ENCODE measurements around the gene EZH2.

EZH2 gene

DNA sequence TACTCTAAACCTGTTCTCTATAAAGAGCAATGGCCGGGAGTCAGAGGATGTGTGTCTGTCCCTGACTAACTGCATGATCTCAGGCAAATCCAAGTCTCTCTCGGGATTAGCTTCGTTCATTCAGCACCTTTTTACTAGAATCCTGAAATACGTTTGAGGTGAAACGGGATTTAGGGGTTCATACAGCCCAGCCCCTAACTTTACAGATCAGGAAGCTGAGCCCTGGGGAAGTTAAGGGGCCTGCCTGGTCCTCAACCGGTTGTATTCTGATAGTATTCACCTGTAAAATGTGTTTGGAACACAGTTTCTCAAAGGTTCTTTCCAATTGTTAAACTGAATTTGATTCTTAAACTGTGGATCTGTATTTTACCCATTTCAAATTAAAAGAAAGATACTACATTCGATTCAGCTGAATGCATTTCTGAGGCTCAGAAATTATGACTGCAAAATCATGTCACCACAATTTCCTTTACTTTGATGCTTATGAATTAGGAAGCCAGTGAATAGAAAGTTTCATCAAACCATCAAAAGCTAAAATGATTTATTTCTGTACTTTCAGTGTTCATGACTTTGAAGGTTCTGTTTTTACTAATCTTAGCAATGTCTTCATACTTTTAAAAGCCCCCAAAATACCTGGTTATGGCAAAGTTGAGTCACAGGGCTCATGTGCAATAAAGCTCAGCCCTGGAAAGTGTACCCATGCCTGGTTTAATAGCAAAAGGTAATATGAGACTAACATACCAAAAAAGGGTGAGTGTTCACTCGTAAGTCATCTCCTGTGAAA lies 28.9 kb upstream of the EZH2 start:
- no peak for TF ChIP-seq CTCF (conservative IDR thresholded peaks at IDR 0.05; ENCODE audit: low read depth, low read length)
- no peak overlapping the region for H3K4me3 ChIP-seq (ENCODE audit: low read depth, low read length)
- no peak for DNase-seq (ENCODE audit: low read depth)

DNA sequence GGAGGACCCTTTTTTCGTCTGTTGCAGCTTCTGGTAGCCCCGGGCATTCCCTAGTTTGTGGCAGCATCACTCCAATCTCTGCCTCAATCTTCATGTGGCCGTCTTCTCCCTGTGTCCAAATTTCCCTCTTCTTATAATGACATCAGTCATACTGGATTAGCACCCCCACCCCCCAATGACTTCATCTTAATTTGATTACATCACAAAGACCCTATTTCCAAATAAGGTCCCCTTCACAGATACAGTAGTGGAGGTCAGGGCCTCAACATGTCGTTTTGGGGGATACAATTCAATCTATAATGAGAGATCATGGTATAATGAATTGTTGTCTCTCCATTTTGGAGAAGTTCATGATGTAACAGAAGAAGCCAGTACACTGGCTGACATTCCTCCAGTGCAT lies 28.1 kb upstream of the EZH2 start:
- TF ChIP-seq CTCF (conservative IDR thresholded peaks at IDR 0.05; ENCODE audit: low read depth, low read length) = no peak
- no peak overlapping the region for H3K4me3 ChIP-seq (ENCODE audit: low read depth, low read length)
- no peak for DNase-seq (ENCODE audit: low read depth)

DNA sequence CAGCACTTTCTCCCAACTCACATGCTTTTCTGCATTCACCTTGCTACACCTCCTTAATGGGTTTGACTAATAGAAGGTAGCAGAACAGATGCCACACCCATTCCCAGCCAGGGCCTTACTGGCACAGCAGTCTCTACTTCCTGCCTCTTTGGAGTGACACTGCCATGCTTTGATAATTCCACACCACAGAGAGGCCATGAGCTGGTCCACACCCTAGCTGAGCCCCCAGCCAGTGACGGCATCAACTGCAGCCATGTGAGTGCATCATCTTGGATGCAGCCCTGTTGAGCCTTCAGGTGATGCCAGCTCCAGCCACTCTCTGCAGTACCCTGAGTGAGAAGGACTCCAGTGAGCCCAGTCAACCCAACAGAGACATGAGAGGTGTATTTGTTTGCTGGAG lies 27.5 kb upstream of the EZH2 start:
- TF ChIP-seq CTCF (conservative IDR thresholded peaks at IDR 0.05; ENCODE audit: low read depth, low read length) = no peak
- DNase-seq (ENCODE audit: low read depth) = no peak

DNA sequence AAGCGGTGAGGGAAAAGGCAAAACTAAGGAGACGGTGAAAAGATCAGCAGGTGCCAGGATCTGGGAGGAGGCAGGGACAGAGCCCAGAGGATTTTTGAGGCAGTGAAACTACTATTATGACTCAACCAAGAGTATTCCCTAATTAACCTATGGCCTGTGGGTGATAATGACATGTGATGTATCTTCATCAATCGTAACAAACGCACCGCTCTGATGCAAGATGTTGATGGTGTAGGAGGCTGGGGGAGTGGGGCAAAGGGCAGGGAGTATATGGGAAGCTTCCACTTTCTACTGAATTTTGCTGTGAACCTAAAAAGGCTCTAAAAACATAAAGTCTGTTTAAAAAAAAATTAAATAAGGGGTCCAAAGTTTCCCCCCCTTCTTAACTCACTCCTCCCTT lies 25.5 kb upstream of the EZH2 start:
- H3K4me3 ChIP-seq (ENCODE audit: low read depth, low read length) = no peak overlapping the region
- TF ChIP-seq CTCF (conservative IDR thresholded peaks at IDR 0.05; ENCODE audit: low read depth, low read length) = no peak
- no peak for DNase-seq (ENCODE audit: low read depth)

More for the DNA sequence above, 27.5 kb upstream of the EZH2 start:
- no peak overlapping the region for H3K4me3 ChIP-seq (ENCODE audit: low read depth, low read length)

- no peak overlapping the region for H3K4me3 ChIP-seq (ENCODE audit: low read depth, low read length)
- no peak for TF ChIP-seq CTCF (conservative IDR thresholded peaks at IDR 0.05; ENCODE audit: low read depth, low read length)
- DNase-seq (ENCODE audit: low read depth) = no peak
Measured at GRCh38 chr7:148906707-148907498, 22.8 kb upstream of the EZH2 start.

DNA sequence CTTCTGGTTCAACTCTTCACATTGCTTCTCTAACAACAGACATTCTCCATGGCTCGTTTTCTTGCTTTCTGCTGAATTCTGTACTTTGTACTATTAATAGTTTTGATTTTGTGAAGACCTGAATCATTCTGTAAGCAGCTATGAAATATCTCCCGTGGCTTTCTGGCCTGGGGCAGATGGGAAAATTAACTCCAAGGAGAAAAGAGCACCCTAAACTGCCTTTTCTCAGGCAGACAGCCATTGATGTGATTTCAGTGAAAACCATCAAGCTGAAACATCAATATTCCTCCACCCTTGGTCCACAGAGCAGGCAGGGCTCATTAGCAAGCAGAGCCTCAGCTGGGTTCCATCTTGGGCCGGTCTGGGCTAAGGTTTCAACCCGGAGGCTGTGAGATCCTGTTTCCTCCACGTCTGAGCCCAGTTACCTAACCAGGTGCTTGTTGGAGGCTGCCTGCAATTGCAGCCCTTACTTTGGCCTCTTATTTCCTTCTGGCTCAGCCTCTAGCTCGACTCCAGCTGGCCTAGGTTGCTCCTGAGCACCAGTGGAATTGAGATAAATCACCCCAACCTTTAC lies 21.1 kb upstream of the EZH2 start:
- no peak overlapping the region for H3K4me3 ChIP-seq (ENCODE audit: low read depth, low read length)
- TF ChIP-seq CTCF (conservative IDR thresholded peaks at IDR 0.05; ENCODE audit: low read depth, low read length) = no peak
- no peak for DNase-seq (ENCODE audit: low read depth)
